Ovary (tissue), 3 donors: Measurements from ENCODE around the gene SNRPD1.

Experiments
- POLR2A ChIP-seq: fragments of 450-650 bp; IDR thresholded peaks from one replicate; pipeline ENCODE4 v1.6.1; 2017; ENCODE audit warnings: antibody characterized with exemption, mild to moderate bottlenecking, moderate library complexity
- TF ChIP-seq, protein P1 (sequence below), 3 donors: fragments of 450-650 bp in 2 of 3; fragments of 200-600 bp in 1 of 3; IDR thresholded peaks; one replicate each; pipeline versions ENCODE4 v1.5.1 to v1.8.0; 2016 to 2022; ENCODE audit warnings: antibody characterized with exemption in 3 of 3, mild to moderate bottlenecking in 1 of 3
- donor health status: DM: no; HTN: no; CAD: no.

DNA sequence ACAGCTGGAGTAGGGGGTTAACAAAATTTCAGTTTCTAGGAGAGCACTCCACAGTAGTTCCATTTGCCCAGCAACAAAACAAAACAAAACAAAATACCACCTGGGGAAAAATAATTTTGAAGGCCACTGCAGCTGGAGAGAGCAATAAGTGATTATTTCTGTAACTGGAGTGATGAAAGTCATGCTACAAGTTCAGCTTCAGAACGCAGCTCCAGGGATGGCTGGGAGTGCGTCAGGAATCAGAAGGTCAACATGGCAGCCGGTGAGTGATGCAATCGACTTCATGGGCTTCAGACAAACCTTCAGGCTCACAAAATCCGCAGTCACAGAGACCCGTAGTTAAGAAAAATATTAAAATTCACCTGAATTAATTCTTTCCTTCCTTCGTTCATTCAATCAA is 51.5 kb downstream of the SNRPD1 start:
- TF ChIP-seq, protein P1, sequence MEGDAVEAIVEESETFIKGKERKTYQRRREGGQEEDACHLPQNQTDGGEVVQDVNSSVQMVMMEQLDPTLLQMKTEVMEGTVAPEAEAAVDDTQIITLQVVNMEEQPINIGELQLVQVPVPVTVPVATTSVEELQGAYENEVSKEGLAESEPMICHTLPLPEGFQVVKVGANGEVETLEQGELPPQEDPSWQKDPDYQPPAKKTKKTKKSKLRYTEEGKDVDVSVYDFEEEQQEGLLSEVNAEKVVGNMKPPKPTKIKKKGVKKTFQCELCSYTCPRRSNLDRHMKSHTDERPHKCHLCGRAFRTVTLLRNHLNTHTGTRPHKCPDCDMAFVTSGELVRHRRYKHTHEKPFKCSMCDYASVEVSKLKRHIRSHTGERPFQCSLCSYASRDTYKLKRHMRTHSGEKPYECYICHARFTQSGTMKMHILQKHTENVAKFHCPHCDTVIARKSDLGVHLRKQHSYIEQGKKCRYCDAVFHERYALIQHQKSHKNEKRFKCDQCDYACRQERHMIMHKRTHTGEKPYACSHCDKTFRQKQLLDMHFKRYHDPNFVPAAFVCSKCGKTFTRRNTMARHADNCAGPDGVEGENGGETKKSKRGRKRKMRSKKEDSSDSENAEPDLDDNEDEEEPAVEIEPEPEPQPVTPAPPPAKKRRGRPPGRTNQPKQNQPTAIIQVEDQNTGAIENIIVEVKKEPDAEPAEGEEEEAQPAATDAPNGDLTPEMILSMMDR (IDR thresholded peaks at IDR 0.05), result no peak
- TF ChIP-seq POLR2A, result no peak
